Natural killer cell (primary cell): ENCODE results near the gene RALGDS. TPM values are rescaled to one million over a fixed set of nuclear protein-coding genes. Genes with fewer than 3 reads are reported as not detected.

Experiments
- ATAC-seq, 3 donors: fragments of 150-1000 bp in 2 of 3; fragments of 200-7000 bp in 1 of 3; cut with Tn5 transposase; 1 replicate in 1 of 3; 2 replicates in 2 of 3; pipeline ENCODE4 v1.10.0; 2021; ENCODE audit warnings: mild to moderate bottlenecking in 2 of 3, moderate library complexity in 2 of 3
- DNase-seq, 2 donors: peaks; one replicate each; pipeline versions ENCODE4 v3.0.0 to v3.0.0-alpha.2; 2013 to 2021; ENCODE audit warnings: mixed read lengths in 1 of 2
- H3K27ac ChIP-seq: one replicate; pipeline ENCODE4 v1.5.1; 2013; ENCODE audit warnings: mild to moderate bottlenecking, low read length
- H3K27me3 ChIP-seq: one replicate; pipeline ENCODE4 v1.6.1; 2013; ENCODE audit warnings: low read length; ENCODE audit not compliant: control insufficient read depth, insufficient read depth
- H3K36me3 ChIP-seq: one replicate; pipeline ENCODE4 v1.6.1; 2013; ENCODE audit warnings: low read length; ENCODE audit not compliant: control insufficient read depth, insufficient read depth
- H3K4me1 ChIP-seq: one replicate; pipeline ENCODE4 v1.6.1; 2013; ENCODE audit warnings: low read length; ENCODE audit not compliant: control insufficient read depth, insufficient read depth
- H3K4me3 ChIP-seq: one replicate; pipeline ENCODE4 v1.5.1; 2013; ENCODE audit warnings: low read length
- H3K9me3 ChIP-seq: one replicate; pipeline ENCODE4 v1.6.1; 2013; ENCODE audit warnings: low read length; ENCODE audit not compliant: control insufficient read depth, insufficient read depth
- H3K27ac Mint-ChIP-seq, 2 donors: one replicate each; pipeline ENCODE4 v1.8.0; 2022; ENCODE audit warnings: mild to moderate bottlenecking in 2 of 2, mixed read lengths in 2 of 2, moderate library complexity in 1 of 2
- H3K27me3 Mint-ChIP-seq, 2 donors: one replicate each; pipeline ENCODE4 v1.8.0; 2022; ENCODE audit warnings: low read depth in 2 of 2, mixed read lengths in 2 of 2
- H3K36me3 Mint-ChIP-seq: one replicate; pipeline ENCODE4 v1.8.0; 2022; ENCODE audit warnings: mixed read lengths
- H3K4me1 Mint-ChIP-seq, 2 donors: one replicate each; pipeline ENCODE4 v1.8.0; 2022; ENCODE audit warnings: mixed read lengths in 2 of 2
- H3K4me3 Mint-ChIP-seq: one replicate; pipeline ENCODE4 v1.8.0; 2022; ENCODE audit warnings: mild to moderate bottlenecking, moderate library complexity, mixed read lengths
- H3K9me3 Mint-ChIP-seq, 2 donors: one replicate each; pipeline ENCODE4 v1.8.0; 2022; ENCODE audit warnings: mixed read lengths in 2 of 2
- CTCF ChIP-seq: fragments of 200-600 bp; IDR thresholded peaks from one replicate; pipeline ENCODE4 v1.8.0; 2022; ENCODE audit warnings: antibody characterized with exemption
- WGBS: methylation state at CpG from one replicate; pipeline ENCODE4 v1.1.7; 2013; ENCODE audit warnings: missing lambda C conversion rate; ENCODE audit not compliant: insufficient coverage; 5-methylcytosine and 5-hydroxymethylcytosine counted together
- intact Hi-C: fragments of 100-400 bp; cut with micrococcal nuclease; formaldehyde crosslinking; loops from one replicate; pipeline ENCODE4 v1.14.2; 2022
- total RNA-seq, 4 donors: library from RNA; stranded (reverse); fragments of 120-200 nt in 1 of 4; gene quantifications; one replicate each; pipeline versions ENCODE4 v1.2.3 to v1.2.4, GENCODE V29; 2013 to 2022

Gene RALGDS
- total RNA-seq, 3 donors from 2014 or later (not counting 1 experiment from before 2014, with no cell fraction given), result 206 to 250 (median 208) TPM

GRCh38 chr9:133140606-133141005 is 19.6 kb upstream of the RALGDS start:
- H3K4me1 ChIP-seq, result peaks cover 80% of the 10 kb centered on the region
- H3K4me3 Mint-ChIP-seq, result no peak overlapping the region
- ATAC-seq, result no peak

DNA sequence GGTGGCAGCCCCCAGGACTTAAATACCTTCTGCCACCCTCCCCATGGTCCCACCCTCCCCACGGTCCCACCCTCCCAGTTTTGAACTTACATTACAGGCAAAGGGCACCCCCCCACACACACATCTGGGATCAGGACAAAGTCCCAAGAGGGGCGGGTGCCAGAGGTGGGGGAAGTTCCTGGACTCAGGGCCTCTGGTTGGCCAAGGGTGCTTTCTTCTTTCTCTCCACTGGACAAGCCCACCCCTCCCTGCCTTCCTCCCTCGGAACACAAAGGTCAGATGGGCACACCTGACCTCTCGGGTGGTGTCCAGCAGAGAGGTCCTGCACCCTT is 19.1 kb upstream of the RALGDS start:
- H3K27me3 ChIP-seq, result no peaks in the 10 kb centered on the region
- peaks cover 80% of the 10 kb centered on the region for H3K4me1 ChIP-seq
- intact Hi-C loops, result loop anchor here (10.0 kb wide), 2 partner anchors 925 to 1885 kb away; partner anchors contain the start of gene BRD3
- Mint-ChIP-seq H3K27ac (peak overlapping the region; percentile 51 to 98), H3K9me3 (no peaks in the 10 kb centered on the region), H3K36me3 (no peaks in the 10 kb centered on the region), H3K4me1 (peaks cover 41 to 55% of the 10 kb centered on the region in 2 donors), H3K4me3 (no peak overlapping the region), H3K27me3 (no peaks in the 10 kb centered on the region)
- TF ChIP-seq CTCF, result no peak
- H3K27ac ChIP-seq, result no peak overlapping the region
- H3K4me3 ChIP-seq, result no peak overlapping the region
- H3K9me3 ChIP-seq, result no peaks in the 10 kb centered on the region
- no peak for ATAC-seq
- no peak for DNase-seq
- 92% methylated on average over 2 of the region's 4 CpGs for WGBS
- no peaks in the 10 kb centered on the region for H3K36me3 ChIP-seq

More at GRCh38 chr9:133140606-133141005, 19.6 kb upstream of the RALGDS start:
- Mint-ChIP-seq H3K4me1 (peaks cover 43 to 55% of the 10 kb centered on the region in 2 donors), H3K36me3 (no peaks in the 10 kb centered on the region), H3K27ac (peak overlapping the region; percentile 98), H3K9me3 (no peaks in the 10 kb centered on the region), H3K27me3 (no peaks in the 10 kb centered on the region)
- WGBS, result 96% methylated on average over 12 of the region's 14 CpGs
- TF ChIP-seq CTCF, result no peak
- no peak for DNase-seq
- peak overlapping the region; percentile 97 for H3K27ac ChIP-seq
- H3K27me3 ChIP-seq, result no peaks in the 10 kb centered on the region
- no peaks in the 10 kb centered on the region for H3K36me3 ChIP-seq
- intact Hi-C loops, result loop anchor here (10.0 kb wide), 2 partner anchors 924 to 1886 kb away; partner anchors contain the start of gene BRD3
- no peaks in the 10 kb centered on the region for H3K9me3 ChIP-seq
- H3K4me3 ChIP-seq, result no peak overlapping the region

DNA sequence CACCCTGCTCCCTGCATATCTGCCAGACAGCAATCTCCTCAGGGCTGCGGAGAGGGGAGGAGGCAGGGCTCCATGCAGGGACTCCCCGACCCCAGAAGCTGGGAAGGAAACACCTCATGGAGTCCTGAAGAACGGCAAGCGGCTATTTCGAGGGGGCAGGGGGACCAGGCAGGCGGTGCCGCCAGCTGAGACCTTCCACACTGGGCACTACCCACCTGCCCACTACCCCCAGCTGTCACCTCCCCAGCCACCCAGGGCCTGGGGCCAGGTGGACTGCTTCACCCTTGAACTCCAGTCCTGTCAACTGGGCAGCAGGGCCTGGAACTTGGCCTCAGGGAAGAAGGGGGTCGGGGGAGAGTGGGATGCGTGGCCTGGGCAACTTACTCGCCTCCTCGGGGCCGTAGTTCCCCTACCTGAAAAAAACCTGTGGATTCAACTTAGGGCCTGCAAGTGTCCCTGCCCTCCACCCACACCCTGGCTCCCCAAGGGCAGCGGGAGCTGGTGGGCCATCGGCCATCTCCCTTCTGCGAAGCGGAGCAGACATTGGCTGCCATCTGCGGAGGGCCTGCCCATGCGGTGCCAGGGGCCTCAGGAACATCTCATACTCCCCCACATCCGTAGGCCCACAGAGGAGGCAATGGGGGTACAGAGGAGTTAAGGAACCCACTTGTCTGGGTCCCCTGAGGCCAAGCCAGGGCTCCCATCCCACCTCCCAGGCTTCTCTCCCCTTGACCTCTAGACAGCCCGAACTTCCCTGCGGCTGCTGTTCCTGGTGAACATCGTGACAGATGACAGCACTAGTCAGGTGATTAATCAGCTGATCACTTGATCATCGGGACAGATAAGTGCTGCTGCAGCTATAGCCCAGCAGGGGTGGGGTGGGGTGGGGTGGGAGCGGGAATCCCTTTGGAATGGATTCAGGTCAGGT is 18.5 kb upstream of the RALGDS start:
- H3K4me1 Mint-ChIP-seq, result peaks cover 39 to 55% of the 10 kb centered on the region in 2 donors
- no peak overlapping the region for H3K4me3 ChIP-seq
- intact Hi-C loops, result loop anchor here (10.0 kb wide), 2 partner anchors 925 to 1885 kb away; partner anchors contain the start of gene BRD3
- peak overlapping the region in 1 of 2 donors; percentile 98 for H3K27ac Mint-ChIP-seq
- H3K27me3 Mint-ChIP-seq, result no peaks in the 10 kb centered on the region
- no peaks in the 10 kb centered on the region for H3K36me3 ChIP-seq
- no peak overlapping the region for H3K27ac ChIP-seq
- peaks cover 80% of the 10 kb centered on the region for H3K4me1 ChIP-seq
- no peak for TF ChIP-seq CTCF
- no peak overlapping the region for H3K4me3 Mint-ChIP-seq
- H3K9me3 Mint-ChIP-seq, result no peaks in the 10 kb centered on the region
- H3K27me3 ChIP-seq, result no peaks in the 10 kb centered on the region
- 95% methylated on average over 23 of the region's 24 CpGs for WGBS
- no peaks in the 10 kb centered on the region for H3K9me3 ChIP-seq
- DNase-seq (no peak), ATAC-seq (no peak)
- no peaks in the 10 kb centered on the region for H3K36me3 Mint-ChIP-seq
